Esophagus muscularis mucosa (tissue), 4 donors: ENCODE results near the gene STAT1.

Source experiments
- EP300 ChIP-seq: sonication (generic); formaldehyde crosslinking; IDR thresholded peaks from one replicate; pipeline ENCODE4 v1.6.1; 2017; ENCODE audit warnings: antibody characterized with exemption
- POLR2A ChIP-seq: fragments of 450-650 bp; IDR thresholded peaks from one replicate; pipeline ENCODE4 v1.6.1; 2017; ENCODE audit warnings: antibody characterized with exemption, moderate library complexity, mild to moderate bottlenecking, low read depth
- TF ChIP-seq, protein P1 (sequence below), 3 experiments: fragments of 200-600 bp in 2 of 3; fragments of 450-650 bp in 1 of 3; sonication (generic) in 2 of 3; IDR thresholded peaks; one replicate each; pipeline ENCODE4 v1.5.1; 2017 to 2019; ENCODE audit warnings: antibody characterized with exemption in 3 of 3, mild to moderate bottlenecking in 2 of 3, moderate library complexity in 1 of 3

DNA sequence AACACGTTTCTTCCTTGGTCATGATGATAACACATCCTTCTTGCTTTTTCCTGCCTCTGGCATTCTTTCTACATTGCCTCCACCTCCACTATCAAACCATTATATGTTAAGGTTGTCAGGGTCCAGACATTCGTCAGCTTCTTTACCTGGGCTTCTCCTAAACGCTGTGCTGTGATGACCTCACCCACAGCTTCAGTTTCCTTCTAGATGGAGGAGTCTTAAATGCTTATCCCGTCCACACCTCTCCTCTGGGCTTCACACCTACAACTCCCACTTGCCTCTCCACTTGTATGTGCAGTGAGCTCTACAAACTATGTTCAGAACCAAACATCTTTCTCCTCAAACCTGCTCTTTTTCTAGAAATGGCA, 666 bp upstream of the STAT1 start:
- TF ChIP-seq, protein P1, sequence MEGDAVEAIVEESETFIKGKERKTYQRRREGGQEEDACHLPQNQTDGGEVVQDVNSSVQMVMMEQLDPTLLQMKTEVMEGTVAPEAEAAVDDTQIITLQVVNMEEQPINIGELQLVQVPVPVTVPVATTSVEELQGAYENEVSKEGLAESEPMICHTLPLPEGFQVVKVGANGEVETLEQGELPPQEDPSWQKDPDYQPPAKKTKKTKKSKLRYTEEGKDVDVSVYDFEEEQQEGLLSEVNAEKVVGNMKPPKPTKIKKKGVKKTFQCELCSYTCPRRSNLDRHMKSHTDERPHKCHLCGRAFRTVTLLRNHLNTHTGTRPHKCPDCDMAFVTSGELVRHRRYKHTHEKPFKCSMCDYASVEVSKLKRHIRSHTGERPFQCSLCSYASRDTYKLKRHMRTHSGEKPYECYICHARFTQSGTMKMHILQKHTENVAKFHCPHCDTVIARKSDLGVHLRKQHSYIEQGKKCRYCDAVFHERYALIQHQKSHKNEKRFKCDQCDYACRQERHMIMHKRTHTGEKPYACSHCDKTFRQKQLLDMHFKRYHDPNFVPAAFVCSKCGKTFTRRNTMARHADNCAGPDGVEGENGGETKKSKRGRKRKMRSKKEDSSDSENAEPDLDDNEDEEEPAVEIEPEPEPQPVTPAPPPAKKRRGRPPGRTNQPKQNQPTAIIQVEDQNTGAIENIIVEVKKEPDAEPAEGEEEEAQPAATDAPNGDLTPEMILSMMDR (IDR thresholded peaks at IDR 0.05), result no peak
- TF ChIP-seq EP300 (no peak), POLR2A (no peak)
